Right hindlimb (tissue), 1 donor: ENCODE measurements around the gene RPP40.

Experiments
- DNase-seq: peaks from one replicate; pipeline ENCODE4 v3.0.0-alpha.2; 2018

The RPP40 gene

GRCh38 chr6:4967301-4968030 lies 36.4 kb downstream of the RPP40 start:
- DNase-seq = no peak

GRCh38 chr6:4965562-4966389 lies 38.1 kb downstream of the RPP40 start:
- no peak for DNase-seq

GRCh38 chr6:4964675-4965561 lies 38.9 kb downstream of the RPP40 start:
- no peak for DNase-seq

- no peak for DNase-seq
Observed at GRCh38 chr6:4962905-4963304, 40.9 kb downstream of the RPP40 start.

GRCh38 chr6:4961322-4962168 lies 42.3 kb downstream of the RPP40 start:
- no peak for DNase-seq

GRCh38 chr6:4958624-4959023 lies 45.2 kb downstream of the RPP40 start:
- no peak for DNase-seq

GRCh38 chr6:4957521-4958231 lies 46.2 kb downstream of the RPP40 start:
- DNase-seq = no peak

GRCh38 chr6:4956625-4957024 lies 47.2 kb downstream of the RPP40 start:
- DNase-seq = no peak

- DNase-seq = no peak
Observed at GRCh38 chr6:4953440-4953839, 50.4 kb downstream of the RPP40 start.

- no peak for DNase-seq
Observed at GRCh38 chr6:4950836-4951533, 52.9 kb downstream of the RPP40 start.

GRCh38 chr6:4950076-4950475 lies 53.8 kb downstream of the RPP40 start:
- DNase-seq = no peak

GRCh38 chr6:4948781-4949450 lies 54.9 kb downstream of the RPP40 start:
- no peak for DNase-seq

- DNase-seq = no peak
Observed at GRCh38 chr6:4947716-4948115, 56.1 kb downstream of the RPP40 start.

GRCh38 chr6:4946521-4946920 lies 57.3 kb downstream of the RPP40 start:
- DNase-seq = no peak
